Measurements from ENCODE around the gene BRK1.
"Not testable (repeated sequence)": the region's sequence is repeated elsewhere in the genome, so short reads cannot be mapped to it uniquely, and the experiment has no call there.

The BRK1 gene

GRCh38 chr3:10176150-10176549 is 60.7 kb downstream of the BRK1 start:
- DNase-seq (ENCODE audit: low read depth, low spot score), result not testable (repeated sequence)
